Stimulated activated CD8-positive, alpha-beta memory T cell treated with anti-CD3 and anti-CD28 coated beads, Interleukin-12 subunit alpha, Interleukin-12 subunit beta, amount 100 ng/mL, for 24 hours (primary cell): ENCODE data around the gene CD300C.
"Not testable (repeated sequence)": the region's sequence is repeated elsewhere in the genome, so short reads cannot be mapped to it uniquely, and the experiment has no call there.

Source experiments
- DNase-seq: peaks from one replicate; pipeline ENCODE4 v3.0.0-alpha.2; 2020; ENCODE audit errors: extremely low read depth

CD300C gene

DNA sequence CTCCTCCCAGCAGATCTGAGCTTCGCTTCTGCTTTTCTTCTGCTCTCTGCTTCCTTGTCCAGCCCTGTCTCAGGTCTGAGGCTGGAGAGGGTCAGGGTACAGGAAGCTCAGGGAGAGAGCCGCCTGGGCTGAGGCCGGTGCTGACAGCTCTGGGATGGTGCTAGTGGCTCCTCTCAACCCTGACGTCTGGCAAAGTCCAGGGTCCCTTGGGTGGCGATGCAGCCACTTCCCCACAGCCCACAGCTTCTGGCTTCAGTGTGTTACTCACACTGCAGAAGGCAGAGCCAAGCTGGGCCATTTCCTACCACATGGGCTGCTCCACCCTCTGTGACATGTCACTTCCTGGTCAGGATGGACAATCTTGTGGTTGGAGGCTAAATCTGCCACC, at the start of gene CD300C:
Gene CD300C (minus strand): TSS at position 273 of the 388 bp plus-strand sequence. CDS start 333 bp downstream, outside the sequence.
- DNase-seq, result no peak

DNA sequence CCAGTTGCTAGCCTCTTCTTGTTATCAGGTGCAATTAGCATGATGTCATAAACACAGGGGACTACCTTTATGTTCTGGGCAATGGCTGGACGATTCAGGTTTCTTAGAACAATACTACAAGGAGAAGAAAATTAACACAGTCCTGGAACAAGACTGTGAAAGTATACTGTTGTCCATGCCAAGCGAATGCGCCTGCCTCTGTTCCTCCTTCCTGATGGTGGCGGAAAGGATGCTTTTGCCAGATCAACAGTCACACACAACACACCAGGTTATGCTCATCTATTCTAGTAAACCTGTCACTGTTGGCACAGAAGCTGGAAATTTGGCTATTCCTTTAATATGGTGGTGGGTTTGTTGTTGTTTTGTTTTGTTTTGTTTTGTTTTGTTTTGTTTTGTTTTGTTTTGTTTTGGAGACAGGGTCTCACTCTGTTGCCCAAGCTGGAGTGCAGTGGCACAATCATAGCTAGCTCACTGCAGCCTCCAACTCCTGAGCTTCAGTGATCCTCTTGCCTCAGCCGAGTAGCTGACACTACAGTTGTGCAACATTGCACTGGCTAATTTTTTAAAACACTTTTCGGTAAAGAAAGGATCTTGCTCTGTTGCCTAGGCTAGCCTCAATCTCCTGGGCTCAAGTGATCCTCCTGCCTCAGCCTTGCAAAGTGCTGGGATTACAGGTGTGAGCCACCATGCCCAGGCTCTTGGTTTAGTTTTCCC, 49.3 kb upstream of the CD300C start:
- DNase-seq, result no peak

- DNase-seq, result no peak
Measured at GRCh38 chr17:74592087-74592990, 46.4 kb upstream of the CD300C start, which contains the start of gene CD300LD. CD300LD (minus strand) TSS chr17:74592283; CDS start chr17:74592202, 81 bp downstream.

DNA sequence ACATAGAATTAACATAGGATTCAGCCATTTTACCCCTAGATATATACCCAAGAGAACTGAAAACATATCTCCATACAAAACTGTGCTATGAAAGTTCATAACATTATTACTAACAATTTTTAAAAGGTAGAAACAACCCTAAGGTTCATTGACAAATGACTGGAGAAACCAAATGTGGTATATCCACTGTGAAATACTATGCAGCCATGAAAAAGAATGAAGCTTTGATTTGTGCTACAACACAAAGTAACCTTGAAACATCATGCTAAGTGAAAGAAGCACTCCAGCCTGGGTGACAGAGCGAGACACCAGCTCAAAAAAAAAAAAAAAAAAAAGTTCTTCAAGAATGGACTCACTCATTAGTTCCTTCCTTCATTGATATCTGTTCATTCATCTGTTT, 45.6 kb upstream of the CD300C start:
- DNase-seq, result no peak

GRCh38 chr17:74585711-74586110, 39.8 kb upstream of the CD300C start:
- no peak for DNase-seq

DNA sequence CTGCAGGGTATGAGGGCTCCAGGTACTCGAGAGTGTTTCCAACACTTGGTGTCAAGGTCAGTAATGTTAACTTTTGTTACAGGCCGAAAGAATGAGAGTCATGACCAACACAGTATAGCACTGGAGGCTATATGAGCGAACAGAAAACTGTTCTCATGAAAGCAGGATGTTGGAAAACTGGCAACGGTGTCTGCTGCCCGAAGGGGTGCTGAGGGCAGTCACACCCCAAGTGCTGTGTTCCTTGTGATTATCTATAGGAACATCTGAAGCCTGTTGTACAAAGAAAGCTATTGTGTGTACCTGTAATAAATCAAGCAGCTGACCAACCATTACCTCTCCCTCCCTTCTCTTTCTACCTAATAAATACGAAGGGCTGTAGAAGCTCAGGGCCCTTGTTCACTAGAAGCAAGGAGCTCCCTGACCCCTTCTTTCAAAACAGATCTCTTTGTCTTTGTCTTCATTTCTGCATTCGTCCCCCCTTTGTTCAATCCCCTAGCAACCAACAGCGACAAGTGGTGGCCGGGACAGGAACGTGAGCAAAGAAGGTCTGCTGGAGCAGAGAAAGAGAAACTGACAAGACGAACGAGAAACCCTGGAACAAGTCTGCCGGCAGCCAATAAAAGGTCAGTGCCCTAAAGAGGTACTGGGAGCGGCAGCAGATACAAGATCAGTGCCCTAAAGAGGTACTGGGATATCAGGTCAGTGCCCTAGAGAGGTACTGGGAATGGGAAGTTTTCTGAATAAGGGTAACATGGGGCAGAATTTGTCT, 38.6 kb upstream of the CD300C start:
- DNase-seq, result no peak

DNA sequence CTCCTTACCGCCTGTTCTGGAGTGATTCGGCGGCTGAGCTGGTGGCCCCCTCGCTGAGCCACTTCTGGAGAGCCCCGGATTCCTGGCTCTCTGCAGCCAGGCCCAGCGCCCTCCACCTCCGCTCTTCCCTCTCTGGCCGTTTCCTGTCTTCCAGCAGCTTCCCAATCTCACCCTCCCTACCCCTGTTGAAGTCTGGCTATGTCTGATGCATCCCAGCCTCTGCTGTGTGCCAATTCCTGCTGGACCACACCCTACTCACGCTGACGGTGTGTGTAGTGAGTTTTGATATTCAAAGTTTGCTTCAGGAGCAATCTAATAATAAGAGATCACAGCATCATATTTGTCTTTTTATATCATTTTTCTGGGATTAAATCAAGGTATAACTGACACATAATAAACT, 36.7 kb upstream of the CD300C start:
- DNase-seq, result no peak

DNA sequence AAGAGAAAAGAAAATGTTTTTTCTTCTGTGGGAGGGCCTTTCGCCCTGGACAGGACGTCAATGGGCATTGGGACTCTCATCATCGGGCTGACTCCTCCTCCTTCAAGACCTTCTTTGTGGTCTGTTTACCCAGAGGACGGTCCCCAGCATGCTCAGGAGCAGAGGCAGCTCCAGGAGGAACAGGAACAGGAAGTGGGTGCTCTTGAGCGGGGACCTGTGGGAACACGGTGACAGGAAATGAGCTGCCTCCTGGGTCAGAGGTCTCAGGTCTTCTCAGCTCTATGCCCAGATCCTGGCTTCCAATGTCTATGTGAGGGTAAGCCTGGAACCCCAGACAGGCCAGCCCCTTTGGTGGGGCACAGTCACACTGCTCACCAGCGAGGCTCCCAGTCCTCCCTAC, 34.0 kb upstream of the CD300C start:
- no peak for DNase-seq

DNA sequence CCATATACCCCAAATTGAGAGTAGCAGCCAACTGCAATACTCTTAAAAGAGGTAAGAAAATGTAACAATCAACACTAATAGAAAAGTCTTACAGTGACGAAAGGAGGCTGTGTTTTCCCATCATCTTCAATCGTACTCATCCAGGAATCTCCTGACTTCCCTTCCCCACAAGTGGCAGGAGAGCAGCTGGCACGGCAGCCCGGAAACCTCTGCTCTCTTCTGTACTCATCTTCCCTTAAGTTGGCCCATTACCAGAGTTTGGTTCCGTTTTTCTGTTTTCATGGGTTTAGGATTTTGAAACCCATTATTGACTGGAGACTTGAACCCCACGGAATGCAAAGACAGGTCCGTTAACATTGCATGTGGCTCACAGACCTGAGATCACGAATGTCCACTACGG, 33.1 kb upstream of the CD300C start:
- no peak for DNase-seq

- no peak for DNase-seq
Measured at GRCh38 chr17:74574489-74575142, 28.7 kb upstream of the CD300C start.

- not testable (repeated sequence) for DNase-seq
Measured at GRCh38 chr17:74573635-74574034, 27.7 kb upstream of the CD300C start.

- no peak for DNase-seq
Measured at GRCh38 chr17:74573169-74573568, 27.3 kb upstream of the CD300C start.

- DNase-seq, result no peak
Measured at GRCh38 chr17:74571621-74572270, 25.8 kb upstream of the CD300C start.

GRCh38 chr17:74569020-74570003, 23.4 kb upstream of the CD300C start:
- no peak for DNase-seq

- DNase-seq, result no peak
Measured at GRCh38 chr17:74568106-74568873, 22.4 kb upstream of the CD300C start.

DNA sequence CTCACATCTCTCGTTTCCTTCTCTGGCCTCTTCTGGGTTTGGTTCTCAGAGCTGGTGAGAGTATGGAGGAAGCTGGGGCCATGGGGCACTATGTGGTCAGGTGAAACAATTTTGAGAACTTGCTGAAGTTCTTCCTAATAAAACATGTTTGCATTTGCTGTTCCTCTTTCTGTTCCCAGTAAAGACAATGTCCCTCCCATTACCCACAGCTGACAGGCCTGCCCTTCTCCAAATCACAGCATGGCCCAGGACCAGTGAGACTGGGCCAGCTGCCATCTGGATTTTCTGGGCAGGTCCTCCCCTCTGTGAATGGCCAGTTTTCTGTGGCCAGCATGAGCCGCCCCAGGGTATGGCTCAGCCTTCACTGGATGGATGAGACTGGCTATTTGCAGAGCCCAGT, 21.5 kb upstream of the CD300C start, which contains the start of gene CD300H:
Gene CD300H (minus strand): TSS at position 113 of the 400 bp plus-strand sequence.
- no peak for DNase-seq

- no peak for DNase-seq
Measured at GRCh38 chr17:74566132-74566753, 20.3 kb upstream of the CD300C start.

- DNase-seq, result no peak
Measured at GRCh38 chr17:74565126-74565525, 19.2 kb upstream of the CD300C start.
